GM12874 (cell line): Measurements from ENCODE around the gene NUDT1.

Experiments
- TF ChIP-seq, protein P1 (sequence below): IDR thresholded peaks from 2 replicates; pipeline ENCODE4 v1.5.1; 2011; ENCODE audit warnings: low read depth, mild to moderate bottlenecking, control low read depth, low read length, moderate library complexity; ENCODE audit not compliant: insufficient read depth

The NUDT1 gene

DNA sequence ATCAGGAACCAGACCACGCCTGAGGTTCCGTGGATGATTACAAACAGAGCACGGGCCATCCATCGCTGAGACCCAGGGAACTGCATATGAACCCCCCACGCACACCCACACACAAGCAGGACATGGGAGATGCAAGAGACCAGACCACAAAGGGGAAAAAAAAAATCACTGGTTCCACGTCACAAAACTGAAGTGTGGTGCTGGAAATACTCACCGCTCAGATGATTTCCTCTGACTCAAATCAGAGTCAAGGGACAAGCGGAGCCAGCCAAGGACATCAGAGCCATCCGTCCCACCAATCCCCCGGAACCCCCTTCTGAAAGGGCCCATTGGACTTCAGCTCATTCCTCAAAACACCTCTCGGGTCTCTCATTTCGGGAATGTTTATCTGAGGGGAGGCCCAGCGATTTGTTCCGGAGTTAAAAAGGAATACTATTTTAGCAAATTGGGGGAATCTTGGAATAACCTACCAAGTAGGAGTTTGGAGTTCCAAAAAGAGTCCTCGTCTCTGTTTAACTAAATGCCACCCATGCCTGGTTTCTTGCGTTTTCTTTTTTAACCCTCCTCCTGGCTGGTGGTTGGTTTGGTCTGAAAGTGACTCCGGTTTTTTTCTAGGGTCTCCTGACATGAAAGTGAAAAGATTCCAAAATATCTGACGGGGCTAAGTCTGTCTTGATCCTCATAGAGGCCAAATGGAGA is 57.3 kb downstream of the NUDT1 start:
- TF ChIP-seq, protein P1, sequence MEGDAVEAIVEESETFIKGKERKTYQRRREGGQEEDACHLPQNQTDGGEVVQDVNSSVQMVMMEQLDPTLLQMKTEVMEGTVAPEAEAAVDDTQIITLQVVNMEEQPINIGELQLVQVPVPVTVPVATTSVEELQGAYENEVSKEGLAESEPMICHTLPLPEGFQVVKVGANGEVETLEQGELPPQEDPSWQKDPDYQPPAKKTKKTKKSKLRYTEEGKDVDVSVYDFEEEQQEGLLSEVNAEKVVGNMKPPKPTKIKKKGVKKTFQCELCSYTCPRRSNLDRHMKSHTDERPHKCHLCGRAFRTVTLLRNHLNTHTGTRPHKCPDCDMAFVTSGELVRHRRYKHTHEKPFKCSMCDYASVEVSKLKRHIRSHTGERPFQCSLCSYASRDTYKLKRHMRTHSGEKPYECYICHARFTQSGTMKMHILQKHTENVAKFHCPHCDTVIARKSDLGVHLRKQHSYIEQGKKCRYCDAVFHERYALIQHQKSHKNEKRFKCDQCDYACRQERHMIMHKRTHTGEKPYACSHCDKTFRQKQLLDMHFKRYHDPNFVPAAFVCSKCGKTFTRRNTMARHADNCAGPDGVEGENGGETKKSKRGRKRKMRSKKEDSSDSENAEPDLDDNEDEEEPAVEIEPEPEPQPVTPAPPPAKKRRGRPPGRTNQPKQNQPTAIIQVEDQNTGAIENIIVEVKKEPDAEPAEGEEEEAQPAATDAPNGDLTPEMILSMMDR = no peak

DNA sequence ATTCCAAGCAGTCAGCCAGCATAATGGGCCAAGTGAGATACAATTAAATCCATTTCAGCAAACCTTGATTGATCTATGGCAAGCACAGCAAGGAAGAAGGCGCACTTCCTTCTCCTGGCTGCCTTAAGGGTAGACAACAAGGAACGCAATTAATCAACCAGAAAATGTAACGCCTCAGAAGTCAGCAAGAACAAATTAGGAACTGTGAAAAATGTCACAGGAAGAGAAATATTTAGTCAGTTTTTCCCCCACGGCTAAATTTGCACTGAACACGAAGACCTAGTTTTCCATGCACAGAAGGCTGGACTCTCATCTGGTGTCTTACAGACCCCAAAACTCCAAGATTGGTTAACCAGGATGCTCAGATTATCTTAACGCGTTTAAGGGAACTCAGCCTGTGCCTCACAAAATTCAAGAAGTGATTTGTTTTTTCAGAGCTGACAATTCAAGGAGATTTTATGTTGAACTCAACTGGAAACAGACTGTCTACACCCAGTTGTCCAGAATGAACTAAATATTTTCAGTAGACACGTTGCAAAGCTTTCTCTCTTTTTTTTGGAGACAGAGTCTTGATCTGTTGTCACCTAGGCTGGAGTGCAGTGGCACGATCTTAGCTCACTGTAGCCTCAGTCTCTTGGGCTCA is 58.0 kb downstream of the NUDT1 start:
- TF ChIP-seq, protein P1 = no peak
